Endothelial cell of umbilical vein (primary cell): ENCODE data around the gene PIGX. TPM values are rescaled to one million over a fixed set of nuclear protein-coding genes. Genes with fewer than 3 reads are reported as not detected.

ENCODE experiments used
- BruUV-seq: library from RNA; stranded (reverse); fragments of 400-500 nt; replicated peaks from 2 replicates; lab custom pipeline; 2021; lab: Mats Ljungman, UMichigan
- CTCF ChIA-PET: fragments of 300-600, 350-600 bp; sonication (Branson Sonifier 250); formaldehyde crosslinking; loops from one replicate; lab custom pipeline; 2021; ENCODE audit warnings: antibody characterized with exemption, inconsistent platforms; lab: Charles Lee
- POLR2A ChIA-PET: fragments of 300-600, 350-600 bp; sonication (Branson Sonifier 250); formaldehyde crosslinking; loops from one replicate; lab custom pipeline; 2021; ENCODE audit warnings: antibody characterized with exemption, inconsistent platforms; lab: Charles Lee
- DNase-seq: peaks from one replicate; pipeline ENCODE4 v3.0.0-alpha.2; 2011; ENCODE audit warnings: low read depth, low spot score
- FAIRE-seq: peaks from 2 replicates; lab custom pipeline; 2011; peaks lifted over from hg19 to GRCh38; lab: Jason Lieb, UNC
- H2AFZ ChIP-seq: 2 replicates; pipeline ENCODE4 v1.6.0; 2012; ENCODE audit warnings: low read depth, low read length, control low read depth, inconsistent platforms
- H3K27ac ChIP-seq: 2 replicates; pipeline ENCODE4 v1.5.1; 2011; ENCODE audit warnings: low read depth, mild to moderate bottlenecking, control low read depth, low read length, moderate library complexity; ENCODE audit not compliant: insufficient read depth
- H3K27me3 ChIP-seq, 2 experiments: 2 replicates each; pipeline versions ENCODE4 v1.6.0 to v1.6.1; 2011; ENCODE audit warnings: low read length in 2 of 2, mixed read lengths in 1 of 2; ENCODE audit not compliant: control insufficient read depth in 2 of 2, insufficient read depth in 2 of 2
- H3K36me3 ChIP-seq, 2 experiments: 2 replicates in 1 of 2; 3 replicates in 1 of 2; pipeline ENCODE4 v1.5.1; 2011; ENCODE audit warnings: low read length in 2 of 2, mild to moderate bottlenecking in 1 of 2, moderate library complexity in 1 of 2; ENCODE audit not compliant: control insufficient read depth in 2 of 2, insufficient read depth in 2 of 2; ENCODE audit errors: extremely low read depth in 1 of 2
- H3K4me1 ChIP-seq: 3 replicates; pipeline ENCODE4 v1.5.1; 2011; ENCODE audit warnings: mild to moderate bottlenecking, low read length; ENCODE audit not compliant: control insufficient read depth, insufficient read depth; ENCODE audit errors: extremely low read depth
- H3K4me2 ChIP-seq: 2 replicates; pipeline ENCODE4 v1.6.1; 2011; ENCODE audit warnings: low read length, control low read depth, mixed read lengths; ENCODE audit not compliant: insufficient read depth
- H3K4me3 ChIP-seq, 3 experiments: fragments of 200-600 bp in 1 of 3; sonication (generic), shearing (Covaris generic) in 1 of 3; replicated peaks in 1 of 3; 2 replicates each; pipeline ENCODE4 v1.5.1; 2011 to 2016; ENCODE audit warnings: control low read depth in 3 of 3, low read length in 3 of 3, mild to moderate bottlenecking in 2 of 3, inconsistent platforms in 1 of 3, low read depth in 1 of 3, moderate library complexity in 1 of 3; ENCODE audit not compliant: insufficient read depth in 1 of 3
- H3K79me2 ChIP-seq: 2 replicates; pipeline ENCODE4 v1.6.0; 2012; ENCODE audit warnings: low read length, inconsistent platforms; ENCODE audit not compliant: control insufficient read depth, insufficient read depth
- H3K9ac ChIP-seq: replicated peaks from 2 replicates; pipeline ENCODE3; 2011; ENCODE audit warnings: low read length, control low read depth; ENCODE audit not compliant: insufficient read depth; ENCODE audit errors: extremely low read depth
- H3K9me1 ChIP-seq: replicated peaks from 3 replicates; pipeline ENCODE4 v1.6.0; 2011; ENCODE audit warnings: mild to moderate bottlenecking, low read length; ENCODE audit not compliant: control insufficient read depth, insufficient read depth; ENCODE audit errors: extremely low read depth
- H3K9me3 ChIP-seq: replicated peaks from 2 replicates; pipeline ENCODE4 v1.5.1; 2012; ENCODE audit warnings: low read length, inconsistent platforms; ENCODE audit not compliant: control insufficient read depth, insufficient read depth
- H4K20me1 ChIP-seq: replicated peaks from 2 replicates; pipeline ENCODE3; 2011; ENCODE audit warnings: mild to moderate bottlenecking, low read length; ENCODE audit not compliant: control insufficient read depth, insufficient read depth; ENCODE audit errors: extremely low read depth
- CTCF ChIP-seq, 2 donors: IDR thresholded peaks; 1 replicate in 1 of 2; 2 replicates in 1 of 2; pipeline ENCODE4 v1.5.1; 2011; ENCODE audit warnings: low read length in 2 of 2, mild to moderate bottlenecking in 2 of 2, moderate library complexity in 2 of 2, control low read depth in 1 of 2, inconsistent platforms in 1 of 2, low read depth in 1 of 2; ENCODE audit not compliant: insufficient read depth in 1 of 2; ENCODE audit errors: extremely low read depth in 1 of 2
- EZH2 ChIP-seq: IDR thresholded peaks from 2 replicates; pipeline ENCODE4 v1.6.1; 2012; ENCODE audit warnings: borderline replicate concordance, low read depth, mild to moderate bottlenecking, moderate library complexity, low read length, inconsistent platforms; ENCODE audit not compliant: severe bottlenecking
- FOS ChIP-seq: IDR thresholded peaks from 2 replicates; pipeline ENCODE4 v1.6.1; 2011; ENCODE audit warnings: mild to moderate bottlenecking, low read length, moderate library complexity, borderline replicate concordance; ENCODE audit not compliant: insufficient read depth
- GATA2 ChIP-seq: IDR thresholded peaks from 2 replicates; pipeline ENCODE4 v1.7.0; 2011; ENCODE audit warnings: low read depth, mild to moderate bottlenecking, moderate library complexity, mixed read lengths, low read length; ENCODE audit not compliant: insufficient read length, insufficient read depth
- JUN ChIP-seq: IDR thresholded peaks from 2 replicates; pipeline ENCODE4 v1.6.1; 2011; ENCODE audit warnings: borderline replicate concordance, low read depth; ENCODE audit not compliant: insufficient read length, insufficient read depth
- MAX ChIP-seq: IDR thresholded peaks from 2 replicates; pipeline ENCODE4 v1.6.1; 2011; ENCODE audit not compliant: insufficient read depth, insufficient read length
- MYC ChIP-seq: IDR thresholded peaks from one replicate; pipeline ENCODE4 v1.6.1; 2011; ENCODE audit warnings: mild to moderate bottlenecking, low read depth, low read length
- POLR2AphosphoS5 ChIP-seq: IDR thresholded peaks from 2 replicates; pipeline ENCODE4 v1.6.1; 2012; ENCODE audit warnings: low read depth, mild to moderate bottlenecking, control low read depth, low read length, moderate library complexity; ENCODE audit not compliant: insufficient read depth
- dilution Hi-C: fragments of 300-500 bp; cut with MboI; formaldehyde crosslinking; loops from one replicate; pipeline ENCODE4 v1.15.0; 2019; ENCODE audit warnings: low sequenced_read_pairs; ENCODE audit not compliant: extremely low pct_ligation_motif_present
- intact Hi-C: fragments of 100-400 bp; cut with micrococcal nuclease; formaldehyde crosslinking; loops from one replicate; pipeline ENCODE4 v1.10.0; 2022
- polyA plus RNA-seq, 4 experiments: library from polyadenylated mRNA; depleted of rRNA in 3 of 4; stranded (reverse) in 3 of 4; unstranded in 1 of 4; fragments of >200 nt; gene quantifications; 2 replicates each; pipeline versions ENCODE4 v1.2.1 to v1.2.3, GENCODE V29; 2011 to 2012; ENCODE audit warnings: missing spikeins in 1 of 4
- total RNA-seq: library from RNA; stranded (reverse); gene quantifications from 2 replicates; pipeline ENCODE4 v1.2.3, GENCODE V29; 2021

Gene PIGX
- total and polyA plus RNA-seq, 2 donors (not counting 3 experiments of a cell fraction or from before 2014, with no cell fraction given): 9.2 to 14.0 TPM

- Histone ChIP-seq H3K4me1 (peaks cover 6% of the 10 kb centered on the region), H3K9me1 (no peaks in the 10 kb centered on the region), H2AFZ (no peak overlapping the region), H3K27ac (no peak overlapping the region), H3K27me3 (no peaks in the 10 kb centered on the region), H3K4me2 (no peak overlapping the region), H3K36me3 (peaks cover under 1 to 2% of the 10 kb centered on the region in 2 experiments), H3K9ac (no peak overlapping the region), H3K4me3 (no peak overlapping the region), H3K9me3 (no peaks in the 10 kb centered on the region), H3K79me2 (peaks cover 68% of the 10 kb centered on the region), H4K20me1 (peaks cover 7% of the 10 kb centered on the region)
- peak; percentile 54 for DNase-seq
- FAIRE-seq: peak; percentile 67
- TF ChIP-seq JUN (peak; percentile 75), EZH2 (no peak), FOS (peak; percentile 81), GATA2 (no peak)
- CTCF ChIA-PET: no interaction called here
- intact Hi-C loops: no loop called here
- no TSS peak for BruUV-seq
- dilution Hi-C loops: no loop called here
- POLR2A ChIA-PET: no interaction called here
Observed at GRCh38 chr3:196757876-196758739, 45.9 kb downstream of the PIGX start.

GRCh38 chr3:196763179-196763578 lies 51.0 kb downstream of the PIGX start:
- no peak overlapping the region for H3K27ac ChIP-seq
- no peak overlapping the region for H3K4me3 ChIP-seq
- dilution Hi-C loops (no loop called here), intact Hi-C loops (no loop called here)
- ChIA-PET POLR2A (interaction anchor here (0.7 kb wide), 1 partner anchor 102 kb away, joined by 3 read pairs; no protein-coding TSS in a partner anchor), CTCF (interaction anchor here (1.3 kb wide), 1 partner anchor 154 kb away, joined by 3 read pairs; no protein-coding TSS in a partner anchor)
- no peak overlapping the region for H2AFZ ChIP-seq
- DNase-seq (no peak), FAIRE-seq (no peak)
- no peak overlapping the region for H3K9ac ChIP-seq
- no peaks in the 10 kb centered on the region for H3K9me3 ChIP-seq
- H3K27me3 ChIP-seq: no peaks in the 10 kb centered on the region
- H3K9me1 ChIP-seq: no peaks in the 10 kb centered on the region
- TF ChIP-seq GATA2 (no peak), MAX (no peak), MYC (no peak), FOS (no peak), CTCF (IDR thresholded peaks at IDR 0.05; ENCODE audit: extremely low read depth in 1 of 2, insufficient read depth in 1 of 2, low read depth in 1 of 2, low read length in 2 of 2) (no peak), POLR2AphosphoS5 (no peak), JUN (no peak), EZH2 (no peak)
- peaks cover 9% of the 10 kb centered on the region for H4K20me1 ChIP-seq
- no peak overlapping the region for H3K4me2 ChIP-seq
- H3K79me2 ChIP-seq: peaks cover 51% of the 10 kb centered on the region
- H3K4me1 ChIP-seq: no peaks in the 10 kb centered on the region
- H3K36me3 ChIP-seq: peaks cover 0 to 3% of the 10 kb centered on the region in 2 experiments
- BruUV-seq: no TSS peak
